Activated CD8-positive, alpha-beta memory T cell treated with anti-CD3 and anti-CD28 coated beads, Interleukin-2, amount 50 U/mL, for 1 hour (primary cell): ENCODE measurements around the gene ZNF77.
"Not testable (repeated sequence)": the region's sequence is repeated elsewhere in the genome, so short reads cannot be mapped to it uniquely, and the experiment has no call there.

ENCODE experiments used
- DNase-seq: peaks from one replicate; pipeline ENCODE4 v3.0.0-alpha.2; 2020; ENCODE audit errors: extremely low read depth

The ZNF77 gene

GRCh38 chr19:2917275-2918184 lies 27.2 kb downstream of the ZNF77 start:
- no peak for DNase-seq

DNA sequence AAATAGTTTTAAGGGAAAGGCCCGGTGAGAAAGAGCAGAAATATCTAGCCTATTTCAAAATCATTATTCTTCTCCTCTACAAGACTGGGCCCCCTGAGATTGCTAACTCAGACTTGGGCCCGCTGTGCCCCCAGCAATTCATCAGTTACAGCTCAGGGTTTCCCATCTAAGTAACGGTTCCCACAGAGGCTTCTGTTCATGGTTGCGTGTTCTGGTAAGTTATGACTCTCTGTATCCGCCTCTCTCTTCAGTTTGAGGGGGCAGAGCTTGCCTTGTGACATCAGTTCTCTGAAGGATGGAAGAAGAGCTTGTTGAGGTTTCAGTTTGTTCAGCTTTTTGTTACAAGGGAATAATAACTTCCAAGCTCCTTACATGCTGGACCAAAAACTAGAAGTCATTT lies 32.5 kb downstream of the ZNF77 start:
- DNase-seq, result no peak

- DNase-seq, result no peak
Observed at GRCh38 chr19:2906631-2907195, 38.1 kb downstream of the ZNF77 start.

GRCh38 chr19:2905918-2906519 lies 38.8 kb downstream of the ZNF77 start:
- DNase-seq, result no peak

DNA sequence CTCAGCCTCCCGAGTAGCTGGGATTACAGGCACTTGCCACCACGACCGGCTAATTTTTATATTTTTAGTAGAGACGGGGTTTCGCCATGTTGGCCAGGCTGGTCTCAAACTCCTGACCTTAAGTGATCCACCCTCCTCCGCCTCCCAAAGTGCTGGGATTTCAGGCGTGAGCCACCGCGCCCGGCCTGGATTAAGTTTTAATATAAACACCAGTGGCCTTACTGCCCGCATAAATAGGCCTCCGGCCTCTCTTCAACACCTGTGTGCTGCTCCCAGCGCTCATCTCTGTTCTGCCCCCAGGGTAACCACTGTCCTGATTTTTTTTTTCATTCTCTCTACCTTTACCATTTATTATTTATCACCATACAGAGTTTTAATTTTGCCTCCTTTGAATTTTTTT lies 41.4 kb downstream of the ZNF77 start:
- DNase-seq, result not testable (repeated sequence)

DNA sequence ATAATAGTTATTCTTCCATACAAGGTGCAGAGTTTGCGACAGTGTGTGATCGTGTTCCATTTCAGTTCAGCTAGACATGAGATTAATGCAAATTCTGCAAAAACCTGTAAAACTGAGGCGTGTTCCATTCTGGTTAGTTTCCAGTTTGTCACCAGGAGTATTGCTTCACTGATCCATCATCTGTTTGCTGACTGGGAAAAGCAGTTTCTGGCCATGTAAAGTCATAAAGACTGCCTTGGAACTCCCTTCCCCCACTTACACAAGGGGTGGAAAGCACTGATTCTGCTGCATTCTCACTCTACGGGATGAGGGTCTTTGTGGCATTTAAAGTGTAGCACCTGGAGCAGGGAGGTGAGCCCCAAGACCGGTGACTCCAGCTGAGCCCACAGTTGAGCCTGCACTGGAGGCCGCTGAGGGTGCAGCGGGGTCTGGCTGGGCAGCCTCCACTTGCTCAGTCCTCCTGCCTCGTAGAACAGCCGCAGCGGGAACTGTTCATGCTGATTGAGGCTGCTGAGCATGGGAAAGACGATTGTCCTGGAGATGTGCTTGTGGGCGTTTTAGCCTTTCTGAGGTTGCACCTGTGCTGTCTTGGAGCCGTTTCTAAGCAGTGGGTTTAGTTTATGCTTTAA lies 42.1 kb downstream of the ZNF77 start:
- no peak for DNase-seq

DNA sequence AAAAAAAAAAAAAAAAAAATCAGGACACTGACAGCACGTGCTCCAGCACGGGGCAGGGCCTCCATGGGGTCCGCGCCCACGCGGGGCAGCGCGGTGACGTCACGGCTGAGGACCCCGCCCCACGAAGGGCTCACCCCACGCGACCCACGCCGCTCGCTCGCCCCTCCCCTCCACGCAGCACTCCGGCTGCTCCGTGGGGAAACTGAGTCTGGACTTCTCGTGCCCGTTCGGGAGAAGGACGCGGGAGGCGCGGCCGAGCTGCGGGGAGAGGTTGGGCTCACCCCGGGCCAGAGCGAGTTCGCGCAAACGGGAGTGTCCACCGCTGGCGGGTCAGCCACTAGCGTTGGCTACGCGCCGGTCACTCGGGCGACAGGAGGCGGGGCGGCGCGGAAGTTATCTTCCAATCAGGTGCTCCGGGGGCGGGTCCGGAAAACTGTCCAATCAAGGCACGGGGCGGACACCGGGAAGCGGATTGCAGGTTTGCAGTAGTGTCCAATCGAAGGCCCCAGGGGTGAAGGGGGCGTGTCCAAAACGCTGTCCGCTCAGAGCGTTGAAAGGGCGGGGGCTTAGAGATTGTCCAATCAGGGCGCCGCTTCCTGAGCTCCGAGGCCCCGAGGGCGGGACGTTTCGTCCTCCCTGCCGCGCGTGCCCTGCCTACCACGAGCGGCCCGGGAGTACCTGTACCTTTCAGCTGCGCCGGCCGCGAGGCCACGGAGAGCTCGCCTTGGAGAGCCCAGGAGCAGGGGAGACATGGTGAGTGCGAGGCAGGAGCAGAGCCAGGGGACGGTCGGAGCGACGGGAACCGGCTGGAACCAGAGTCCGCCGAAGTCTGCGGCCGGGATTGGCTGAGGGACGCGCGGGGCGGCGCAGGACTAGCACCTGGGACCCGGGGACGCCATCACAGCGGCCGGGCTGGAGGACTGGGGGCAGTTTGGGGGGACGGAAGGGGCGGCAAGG lies 44.2 kb downstream of the ZNF77 start, which contains the start of gene ZNF57:
ZNF57 (plus strand) TSS at position 633 of the 957 bp plus-strand sequence; CDS start at position 751, 118 bp downstream.
- peak; percentile 98 for DNase-seq

GRCh38 chr19:2896694-2897093 lies 48.1 kb downstream of the ZNF77 start:
- no peak for DNase-seq

- DNase-seq, result not testable (repeated sequence)
Observed at GRCh38 chr19:2890531-2890930, 54.2 kb downstream of the ZNF77 start.

DNA sequence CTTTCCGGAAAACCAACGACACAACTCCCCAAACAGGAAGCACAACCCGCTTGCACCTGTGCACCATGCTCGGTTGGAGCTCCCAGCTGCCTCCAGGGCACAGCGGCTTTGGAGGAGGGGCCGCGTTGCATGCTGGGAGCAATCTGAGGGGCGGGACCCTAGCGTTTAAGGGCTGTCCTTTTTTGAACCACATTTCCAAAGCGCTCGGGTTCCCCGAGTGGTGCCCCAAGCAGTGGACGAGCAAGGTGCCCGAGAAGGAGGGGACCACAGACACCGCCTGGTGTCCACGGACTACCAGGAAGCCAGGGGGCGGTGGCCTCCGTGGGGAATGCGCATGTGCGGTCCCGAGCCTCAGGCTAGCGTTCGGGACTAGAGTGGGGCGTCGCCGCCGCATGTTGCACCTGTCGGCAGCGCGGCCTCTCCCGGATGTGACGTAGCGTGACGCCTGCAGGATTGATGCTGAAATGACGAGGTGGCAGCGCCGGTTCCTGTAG lies 56.0 kb downstream of the ZNF77 start:
- DNase-seq, result no peak

DNA sequence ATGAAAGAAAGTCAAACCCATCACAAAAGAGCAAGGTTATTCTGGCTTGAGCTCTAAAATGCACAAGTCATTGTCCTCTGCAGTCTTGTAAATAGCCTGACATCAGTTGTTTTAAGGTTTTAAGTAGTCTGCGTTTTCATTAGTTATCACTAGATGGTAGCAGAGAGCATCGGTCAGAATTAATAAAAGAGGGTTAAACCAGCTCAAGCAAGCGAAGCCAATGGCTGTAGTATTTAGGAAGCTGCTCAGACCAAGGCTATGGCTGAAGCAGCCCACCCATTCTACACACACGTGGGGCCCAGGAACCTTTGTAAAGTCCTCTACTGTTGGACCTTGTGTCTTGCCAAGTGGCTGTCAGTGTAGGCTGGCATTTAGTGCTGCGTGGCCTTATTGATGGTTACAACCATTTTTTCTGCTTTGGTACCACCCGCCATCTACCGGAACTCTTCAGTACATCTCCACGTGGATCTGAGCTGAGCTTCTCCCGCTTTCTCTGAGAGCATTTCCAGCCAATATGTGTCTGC lies 57.3 kb downstream of the ZNF77 start:
- DNase-seq, result no peak

DNA sequence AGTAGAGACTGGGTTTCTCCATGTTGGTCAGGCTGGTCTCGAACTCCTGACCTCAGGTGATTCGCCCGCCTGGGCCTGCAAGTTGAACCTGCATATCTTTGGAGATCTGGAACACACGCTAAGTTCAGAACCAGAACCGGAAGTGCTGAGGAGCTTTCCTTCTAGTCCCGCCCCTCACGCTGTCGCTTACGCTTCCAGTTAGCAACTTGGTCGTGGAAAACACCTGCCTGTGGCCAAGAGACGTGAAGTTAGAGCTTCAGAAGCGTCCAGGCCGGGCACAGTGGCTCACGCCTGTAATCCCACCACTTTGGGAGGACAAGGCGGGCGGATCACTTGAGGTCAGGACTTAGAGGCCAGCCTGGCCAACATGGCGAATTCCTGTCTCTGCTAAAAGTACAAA lies 59.0 kb downstream of the ZNF77 start:
- DNase-seq, result no peak

- no peak for DNase-seq
Observed at GRCh38 chr19:2883686-2884439, 60.9 kb downstream of the ZNF77 start.
